ENCODE measurements around the gene TSC22D2.

DNA sequence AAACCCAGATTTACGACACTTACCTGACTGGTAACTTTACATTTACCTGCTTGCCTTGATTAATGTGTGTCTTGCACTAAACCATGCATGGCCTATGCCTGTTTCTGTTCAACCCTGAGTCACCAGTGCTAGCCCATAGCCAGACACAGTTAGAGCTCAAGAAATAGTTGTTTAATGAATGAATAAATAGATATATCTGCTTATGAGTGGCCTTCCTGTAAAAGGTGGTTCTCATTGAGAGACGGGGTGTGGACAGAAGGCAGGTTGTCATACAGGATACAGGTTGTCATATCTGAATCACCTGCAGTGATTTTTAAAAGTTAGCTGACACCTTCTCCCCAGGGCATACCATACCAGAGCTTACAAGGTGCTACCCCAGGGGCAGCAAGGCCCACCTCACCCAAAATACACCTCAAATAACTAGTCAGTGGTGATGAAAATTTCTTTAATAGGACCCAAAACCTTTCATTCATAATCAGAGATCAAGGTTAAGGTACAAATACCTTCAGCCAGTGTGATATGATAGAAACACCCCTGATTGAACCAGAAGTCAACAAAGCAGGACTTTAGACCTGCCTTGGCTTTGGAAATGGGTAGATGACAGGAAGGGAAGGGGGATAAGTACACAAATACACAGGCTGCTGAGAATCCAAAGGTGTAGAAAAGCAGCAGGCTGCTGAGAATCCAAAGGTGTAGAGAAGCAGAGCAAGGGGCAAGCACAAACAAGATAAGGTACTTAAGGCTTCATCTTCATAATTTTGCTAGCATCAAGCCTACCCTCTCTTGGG, 45.4 kb upstream of the TSC22D2 start:
- TF ChIP-seq CTCF (IDR thresholded peaks at IDR 0.05) (no peak), POLR2AphosphoS5 (IDR thresholded peaks at IDR 0.05) (no peak), POLR2A (IDR thresholded peaks at IDR 0.05) (no peak), EP300 (IDR thresholded peaks at IDR 0.05) (no peak)

Data from stomach (tissue), 4 donors.